Activated effector memory CD4-positive, alpha-beta T cell treated with Interleukin-2 at 50 U/mL for 16 hours (primary cell): ENCODE measurements around the gene BBS1.

Experiments used
- DNase-seq: peaks from one replicate; pipeline ENCODE4 v3.0.0-alpha.2; 2020

The BBS1 gene

GRCh38 chr11:66555416-66555815, 45.0 kb downstream of the BBS1 start:
- DNase-seq: no peak

GRCh38 chr11:66556086-66556485, 45.7 kb downstream of the BBS1 start:
- DNase-seq: no peak

- no peak for DNase-seq
Measured at GRCh38 chr11:66557733-66558326, 47.4 kb downstream of the BBS1 start.

- no peak for DNase-seq
Measured at GRCh38 chr11:66559142-66559865, 48.9 kb downstream of the BBS1 start.

- no peak for DNase-seq
Measured at GRCh38 chr11:66559866-66560676, 49.6 kb downstream of the BBS1 start.

GRCh38 chr11:66561178-66561974, 50.9 kb downstream of the BBS1 start:
- DNase-seq: no peak

GRCh38 chr11:66561975-66562248, 51.5 kb downstream of the BBS1 start:
- no peak for DNase-seq

- no peak for DNase-seq
Measured at GRCh38 chr11:66562275-66562674, 51.8 kb downstream of the BBS1 start.

GRCh38 chr11:66562907-66563583, 52.6 kb downstream of the BBS1 start:
- no peak for DNase-seq

GRCh38 chr11:66563832-66564231, 53.4 kb downstream of the BBS1 start:
- no peak for DNase-seq

GRCh38 chr11:66564538-66564937, 54.1 kb downstream of the BBS1 start:
- DNase-seq: no peak

GRCh38 chr11:66564984-66565383, 54.5 kb downstream of the BBS1 start:
- no peak for DNase-seq

GRCh38 chr11:66566221-66566620, 55.8 kb downstream of the BBS1 start:
- DNase-seq: no peak

- no peak for DNase-seq
Measured at GRCh38 chr11:66567787-66568123, 57.3 kb downstream of the BBS1 start.

- peak; percentile 50 for DNase-seq
Measured at GRCh38 chr11:66568124-66568916, 57.9 kb downstream of the BBS1 start, which contains the start of gene CTSF. TSS of gene CTSF (minus strand) at chr11:66568606. CDS start at chr11:66568486, 120 bp downstream.

- DNase-seq: no peak
Measured at GRCh38 chr11:66569076-66569475, 58.6 kb downstream of the BBS1 start.

- no peak for DNase-seq
Measured at GRCh38 chr11:66570079-66570849, 59.8 kb downstream of the BBS1 start.

- no peak for DNase-seq
Measured at GRCh38 chr11:66570850-66571180, 60.4 kb downstream of the BBS1 start.

- DNase-seq: peak; percentile 58
Measured at GRCh38 chr11:66579017-66579606, 68.7 kb downstream of the BBS1 start.

GRCh38 chr11:66580803-66581202, 70.4 kb downstream of the BBS1 start:
- DNase-seq: no peak

GRCh38 chr11:66581261-66581660, 70.8 kb downstream of the BBS1 start:
- no peak for DNase-seq
